Epithelial cell of proximal tubule (primary cell): ENCODE measurements around the gene RAD51B. TPM values are rescaled to one million over a fixed set of nuclear protein-coding genes. Genes with fewer than 3 reads are reported as not detected.

Experiments
- DNase-seq: peaks from one replicate; pipeline ENCODE4 v3.0.0-alpha.2; 2011; ENCODE audit warnings: low read depth
- H3K4me3 ChIP-seq: 2 replicates; pipeline ENCODE4 v1.5.1; 2011; ENCODE audit warnings: low read depth, mild to moderate bottlenecking, low read length
- CTCF ChIP-seq: conservative IDR thresholded peaks from 2 replicates; pipeline ENCODE4 v1.5.1; 2012; ENCODE audit warnings: low read depth, mild to moderate bottlenecking, low read length
- total RNA-seq: library from RNA; depleted of rRNA; stranded (reverse); fragments of >200 nt; gene quantifications from 2 replicates; pipeline ENCODE4 v1.2.3, GENCODE V29; 2015

Gene RAD51B
- total RNA-seq, 1 donor from 2014 or later, result 6.3 TPM

- TF ChIP-seq CTCF, result no peak
- H3K4me3 ChIP-seq, result no peak overlapping the region
- no peak for DNase-seq
These were observed 869.9 kb downstream of the RAD51B start for GRCh38 chr14:68689511-68689910.

DNA sequence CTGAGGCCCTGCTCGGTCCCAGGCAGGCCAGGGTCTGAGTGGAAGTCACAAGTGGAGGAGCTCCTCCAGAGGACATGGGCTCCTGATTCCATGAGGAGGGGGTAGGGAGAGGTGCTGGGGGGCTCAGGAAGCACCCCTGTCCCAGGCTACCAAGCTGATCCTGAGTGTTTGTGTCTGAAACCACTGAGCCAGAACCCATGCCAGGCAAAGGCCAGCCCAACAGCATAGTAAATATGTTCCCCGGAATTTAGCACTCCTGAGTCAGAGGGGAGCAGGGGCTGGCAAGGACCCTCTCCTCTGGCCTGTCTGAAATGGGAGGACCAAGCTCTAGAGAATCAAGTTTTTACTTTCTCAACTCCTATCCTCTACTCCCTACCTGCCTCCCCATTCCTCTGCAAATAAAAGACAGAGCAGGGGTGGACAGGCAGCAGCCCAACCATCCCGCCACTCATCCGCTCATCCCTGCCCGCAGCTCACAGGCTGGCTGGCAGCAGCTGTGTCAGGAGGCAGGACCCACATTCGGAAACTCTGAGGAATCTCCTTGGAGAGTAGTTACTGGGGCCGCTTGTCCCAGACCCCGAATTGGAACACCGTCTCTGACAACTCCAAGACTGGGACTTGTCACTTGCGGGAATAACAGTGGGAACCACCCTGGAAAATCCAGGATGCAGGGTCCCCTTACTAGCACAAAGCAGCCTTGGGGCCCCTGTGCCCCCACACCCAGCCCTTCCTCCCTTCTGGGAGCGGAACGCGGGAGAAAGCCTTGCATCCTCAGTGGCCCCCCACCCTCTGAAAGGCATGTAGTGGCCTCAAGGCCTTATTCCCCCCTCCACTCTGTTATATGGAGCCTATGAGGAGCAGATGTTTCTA, 870.7 kb downstream of the RAD51B start:
- no peak overlapping the region for H3K4me3 ChIP-seq
- no peak for TF ChIP-seq CTCF
- DNase-seq, result no peak

- no peak overlapping the region for H3K4me3 ChIP-seq
- no peak for TF ChIP-seq CTCF
- no peak for DNase-seq
These were observed 871.6 kb downstream of the RAD51B start for GRCh38 chr14:68691031-68691791.

GRCh38 chr14:68691792-68692118, 872.2 kb downstream of the RAD51B start:
- TF ChIP-seq CTCF, result no peak
- no peak overlapping the region for H3K4me3 ChIP-seq
- DNase-seq, result no peak

DNA sequence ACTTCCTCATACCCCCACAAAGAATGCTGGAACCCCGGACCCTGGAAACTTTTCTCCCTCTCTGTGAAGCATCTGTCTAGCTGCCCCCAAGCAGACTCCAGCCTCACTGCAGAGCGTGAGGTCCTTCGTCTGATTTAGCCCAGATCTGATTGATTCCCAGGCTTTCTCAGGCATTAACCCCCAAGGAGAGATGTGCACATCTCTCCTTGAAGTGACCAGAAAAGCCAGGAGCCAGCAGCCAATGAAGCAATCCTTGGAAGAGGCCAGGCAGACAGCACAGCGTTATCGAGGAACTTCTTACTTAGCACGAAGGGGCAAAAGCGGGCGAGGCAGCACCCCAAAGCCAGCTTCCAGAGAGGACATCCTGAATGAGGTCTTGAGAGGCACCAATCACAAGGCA, 872.6 kb downstream of the RAD51B start:
- DNase-seq, result no peak
- H3K4me3 ChIP-seq, result no peak overlapping the region
- no peak for TF ChIP-seq CTCF

DNA sequence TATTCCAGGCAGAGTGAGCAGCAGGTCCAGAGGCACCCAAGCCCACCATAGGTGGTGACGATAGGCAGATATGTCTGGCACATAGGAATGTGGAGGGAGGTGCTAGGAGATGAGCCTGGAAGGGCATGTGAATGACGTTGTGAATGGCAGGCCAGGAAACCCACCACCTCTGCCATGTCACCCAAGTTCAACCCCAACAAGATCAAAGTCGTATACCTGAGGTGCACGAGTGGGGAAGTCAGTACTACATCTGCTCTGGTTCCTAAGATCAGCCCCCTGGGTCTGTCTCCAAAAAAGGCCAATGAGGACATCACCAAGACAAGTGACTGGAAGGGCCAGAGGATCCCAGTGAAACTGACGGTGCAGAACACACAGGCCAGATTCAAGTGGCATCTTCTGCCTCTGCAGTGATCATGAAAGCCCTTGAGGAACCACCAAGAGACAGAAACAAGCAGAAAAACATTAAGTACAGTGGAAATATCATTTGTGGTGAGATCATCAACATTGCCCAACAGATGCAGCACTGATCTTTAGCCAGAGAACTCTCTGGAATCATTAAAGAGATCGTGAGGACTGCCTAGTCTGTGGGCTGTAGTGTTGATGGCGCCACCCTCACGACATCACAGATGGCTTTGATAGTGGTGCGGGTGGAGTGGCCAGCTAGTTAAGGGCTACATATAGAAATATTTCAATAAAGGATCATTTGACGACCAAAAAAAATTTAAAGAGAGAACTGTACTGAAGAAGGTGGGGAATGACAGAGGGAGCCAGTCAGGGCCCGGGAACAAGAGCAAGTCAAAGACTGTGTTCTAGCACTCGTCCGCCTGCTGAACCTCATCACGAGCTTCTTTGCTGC, 873.6 kb downstream of the RAD51B start:
- H3K4me3 ChIP-seq, result no peak overlapping the region
- no peak for DNase-seq
- TF ChIP-seq CTCF, result no peak
